HG02852 (cell line): ENCODE results near the gene MFRP.

Source experiments
- ATAC-seq: cut with Tn5 transposase; IDR thresholded peaks from one replicate; pipeline ENCODE4 v1.9.1; 2021; ENCODE audit warnings: mild to moderate bottlenecking, moderate library complexity; ENCODE audit not compliant: unreplicated experiment

MFRP gene

DNA sequence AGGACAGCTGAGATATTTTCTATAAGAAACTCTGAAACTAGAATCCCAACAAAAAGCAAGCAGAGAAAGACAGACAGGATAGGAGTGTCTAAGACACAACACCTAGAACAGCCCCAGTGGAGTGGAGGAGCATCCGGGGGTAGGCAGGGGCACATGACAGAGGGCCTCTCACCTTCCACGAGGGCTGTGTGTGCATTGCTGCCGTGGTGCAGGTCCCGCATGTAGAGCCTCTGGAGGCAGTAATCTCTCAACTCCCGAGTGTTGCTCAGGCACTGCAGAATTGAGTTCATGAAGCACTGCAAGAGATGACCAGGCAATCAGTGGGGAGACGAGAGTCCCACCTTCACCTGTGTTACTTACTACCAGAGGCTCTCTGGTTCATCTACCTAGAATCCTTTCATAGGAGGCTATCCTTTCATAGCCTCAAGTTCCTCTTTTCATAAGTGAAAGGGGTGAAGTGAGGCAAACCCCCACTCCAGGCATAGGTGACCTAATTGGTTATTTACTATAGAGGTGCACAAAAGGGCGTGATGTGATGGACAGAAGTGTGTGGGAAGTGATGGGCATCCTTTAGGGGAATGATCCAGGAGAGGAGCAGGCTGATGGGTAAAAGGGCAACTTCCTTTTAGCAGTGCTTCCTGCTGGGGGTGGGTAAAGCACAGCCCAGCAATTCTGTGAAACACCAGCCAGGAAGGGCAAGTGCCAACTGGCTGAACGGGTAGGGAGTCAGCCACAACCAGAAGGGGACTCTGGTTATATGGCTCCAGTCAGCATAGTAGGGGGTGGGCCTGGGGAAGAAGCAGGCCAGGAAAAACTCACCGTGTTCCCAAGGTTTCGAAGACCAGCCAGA, 13.1 kb upstream of the MFRP start:
- no peak for ATAC-seq

DNA sequence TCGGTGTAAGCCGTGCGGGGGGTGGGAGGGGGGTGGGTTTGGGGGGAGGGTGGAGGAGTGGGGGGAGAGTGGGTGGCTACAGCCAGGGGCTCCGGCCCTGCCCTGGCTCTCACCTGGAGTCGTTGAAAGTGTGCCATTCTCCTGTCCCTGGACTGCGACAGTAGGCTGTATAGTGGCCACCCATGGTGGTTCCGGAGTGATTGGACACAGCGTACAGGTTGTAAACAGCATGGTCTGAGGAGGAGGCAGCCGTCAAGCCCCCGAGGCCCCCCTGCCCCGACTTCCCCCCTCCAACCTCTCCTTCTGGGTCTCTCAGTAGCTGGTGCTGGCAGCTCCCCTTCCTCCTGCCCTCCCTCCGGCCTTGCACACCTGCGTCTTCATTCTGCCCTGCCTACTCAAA, 10.6 kb upstream of the MFRP start:
- ATAC-seq, result no peak

GRCh38 chr11:119356349-119357031, 10.0 kb upstream of the MFRP start:
- ATAC-seq, result peak; percentile 71

DNA sequence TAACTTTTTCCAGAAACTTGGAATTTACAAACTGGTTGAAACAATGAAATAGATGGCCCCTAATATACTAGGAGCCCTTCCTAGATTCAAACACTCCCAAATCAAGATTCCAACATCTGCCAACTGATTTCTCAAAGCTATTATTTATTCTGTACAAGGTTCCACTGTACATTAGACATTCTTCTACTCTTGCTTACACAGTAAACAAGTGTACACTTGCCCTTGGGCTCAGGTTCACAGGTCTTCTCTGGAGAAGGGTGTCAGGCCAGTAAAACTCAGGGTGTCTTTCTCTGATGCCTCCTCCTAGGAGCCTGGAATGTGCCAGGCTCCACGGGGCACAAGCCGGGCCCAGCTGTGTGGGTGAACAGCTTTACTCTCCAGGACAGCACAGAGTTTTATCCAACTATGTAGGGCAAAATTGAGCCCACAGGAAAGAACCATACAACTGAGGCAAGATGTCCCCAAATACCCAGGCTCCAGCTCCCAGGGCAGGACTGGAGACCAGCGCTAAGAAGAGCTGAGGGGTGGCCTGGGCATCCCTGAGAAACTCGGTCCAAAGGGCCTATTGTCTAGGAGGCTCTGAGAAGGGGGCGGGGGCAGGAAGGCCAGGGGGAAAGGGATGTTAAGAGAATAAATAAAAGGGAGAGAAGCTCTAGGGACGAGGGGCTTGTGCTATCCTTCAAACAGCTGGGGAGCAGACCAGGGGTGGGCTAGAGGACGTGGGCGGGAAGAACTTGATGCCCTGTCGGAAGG, 8.8 kb upstream of the MFRP start:
- no peak for ATAC-seq

DNA sequence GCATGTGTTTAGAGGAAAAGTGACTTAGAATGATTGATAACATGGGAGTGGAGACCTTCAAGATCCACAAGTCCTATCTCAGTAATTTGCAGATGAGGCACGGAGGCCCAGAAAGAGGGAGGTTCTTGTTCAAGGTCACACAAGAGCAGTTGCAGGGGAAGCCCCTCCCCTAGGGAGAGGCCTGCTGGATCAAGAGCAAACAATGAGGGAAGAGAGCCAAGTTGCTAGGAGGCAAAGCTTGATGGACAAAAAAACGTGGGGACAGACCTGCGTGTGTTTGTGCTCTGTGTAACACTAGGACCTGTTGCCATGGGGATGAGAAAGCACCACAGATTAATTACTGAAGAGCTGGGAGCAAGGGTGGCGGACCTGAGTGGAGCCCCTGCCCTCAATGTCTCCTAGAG, 6.4 kb upstream of the MFRP start:
- ATAC-seq, result no peak

- ATAC-seq, result no peak
These were observed 4.7 kb upstream of the MFRP start for GRCh38 chr11:119351232-119351631.

- ATAC-seq, result no peak
These were observed 3.8 kb upstream of the MFRP start for GRCh38 chr11:119350302-119350701.

GRCh38 chr11:119347940-119348605, 1.6 kb upstream of the MFRP start:
- ATAC-seq, result no peak

- no peak for ATAC-seq
These were observed 737 bp upstream of the MFRP start for GRCh38 chr11:119347242-119347641.

DNA sequence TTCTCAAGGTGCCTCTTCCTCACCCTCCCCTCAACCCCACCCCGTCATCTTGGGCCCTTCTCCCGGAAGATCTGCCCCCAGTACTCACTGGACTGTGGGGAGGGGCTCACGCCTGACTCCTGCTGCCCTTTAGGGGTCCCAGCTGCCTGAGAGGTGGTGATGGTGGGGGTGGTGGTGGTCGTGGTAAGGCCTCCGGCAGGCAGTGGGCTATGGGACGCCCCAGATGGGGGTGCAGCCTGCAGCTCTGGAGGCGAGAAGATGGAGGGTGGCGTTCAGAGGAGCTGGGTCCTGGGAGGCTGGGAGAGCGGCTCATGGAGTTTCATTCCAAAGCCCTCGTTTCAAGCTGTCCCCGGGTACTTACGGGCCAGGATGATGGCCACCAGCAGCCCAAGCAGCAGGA, 820 bp downstream of the MFRP start:
- ATAC-seq, result no peak

DNA sequence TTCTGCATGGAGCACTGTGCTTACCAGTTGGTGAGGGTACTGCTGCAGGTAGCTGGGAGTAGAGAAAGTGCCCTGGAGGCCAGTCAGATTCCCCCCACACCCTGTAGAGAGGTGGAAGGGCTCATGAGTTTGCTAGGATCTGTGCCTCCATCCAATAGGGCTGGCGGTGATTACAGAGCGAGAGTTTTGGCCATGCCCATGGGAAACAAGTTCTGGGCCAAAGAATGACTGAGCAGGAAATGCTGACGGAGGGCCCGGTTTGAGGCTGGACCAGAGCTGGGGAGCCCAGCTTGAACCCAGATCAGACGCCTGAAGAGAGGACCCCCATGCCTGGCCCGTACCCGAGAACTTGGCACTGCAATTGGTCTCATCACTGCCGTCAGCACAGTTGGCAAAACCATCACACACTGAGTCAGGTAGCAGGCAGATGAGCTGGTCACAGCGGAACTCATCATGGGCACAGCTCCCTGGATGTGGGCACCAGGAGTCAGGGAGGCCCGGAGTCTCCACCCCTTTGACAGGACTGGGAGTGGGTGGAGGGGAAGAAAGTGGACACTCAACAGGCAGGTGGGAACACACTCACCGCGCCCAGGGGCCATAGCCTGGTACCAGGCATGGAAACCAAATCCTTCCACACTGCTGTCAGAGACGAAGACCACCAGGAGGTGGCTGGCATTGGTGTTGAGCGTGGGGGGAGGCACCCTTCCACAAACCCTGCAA, 2.1 kb downstream of the MFRP start:
- no peak for ATAC-seq

- no peak for ATAC-seq
These were observed 2.8 kb downstream of the MFRP start for GRCh38 chr11:119343726-119344125.

DNA sequence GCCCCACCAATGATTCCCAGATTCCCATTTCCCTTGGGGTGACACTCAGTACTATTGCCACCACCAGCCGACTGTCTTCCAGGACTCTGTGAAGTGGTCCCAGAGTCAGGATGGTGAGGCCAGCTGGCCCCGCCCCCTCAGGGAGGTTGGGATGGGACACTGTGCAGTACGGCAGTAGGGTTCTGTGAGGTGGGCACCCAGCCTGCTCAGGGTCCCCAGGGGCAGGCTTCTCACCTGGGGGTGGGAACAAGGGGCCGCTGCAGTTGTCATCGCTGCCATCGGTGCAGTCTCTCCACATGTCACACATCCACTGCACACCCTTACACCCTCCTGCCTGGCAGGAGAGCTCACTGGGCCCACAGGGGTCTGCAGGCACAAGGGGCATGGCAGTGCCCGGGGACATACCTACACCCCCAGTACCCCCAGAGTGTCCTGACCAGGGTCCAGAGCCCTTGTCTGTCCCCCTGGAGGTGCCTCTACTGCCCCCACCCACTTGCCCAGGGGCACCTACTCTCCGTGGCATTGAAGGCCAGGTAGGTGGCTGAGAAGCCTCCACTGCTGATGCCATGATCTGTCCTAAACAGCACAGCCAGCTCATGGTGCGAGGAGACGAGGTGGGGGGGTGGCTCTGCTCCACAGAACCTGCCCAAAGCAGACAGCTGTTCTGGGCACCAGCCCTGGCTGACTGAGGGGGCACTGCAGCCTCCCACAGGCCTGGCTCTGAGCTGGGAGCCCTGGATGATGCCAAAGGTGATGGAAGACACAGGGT, 4.0 kb downstream of the MFRP start:
- ATAC-seq, result no peak

GRCh38 chr11:119342023-119342300, 4.5 kb downstream of the MFRP start:
- ATAC-seq, result no peak

GRCh38 chr11:119341222-119342022, 5.1 kb downstream of the MFRP start:
- no peak for ATAC-seq

DNA sequence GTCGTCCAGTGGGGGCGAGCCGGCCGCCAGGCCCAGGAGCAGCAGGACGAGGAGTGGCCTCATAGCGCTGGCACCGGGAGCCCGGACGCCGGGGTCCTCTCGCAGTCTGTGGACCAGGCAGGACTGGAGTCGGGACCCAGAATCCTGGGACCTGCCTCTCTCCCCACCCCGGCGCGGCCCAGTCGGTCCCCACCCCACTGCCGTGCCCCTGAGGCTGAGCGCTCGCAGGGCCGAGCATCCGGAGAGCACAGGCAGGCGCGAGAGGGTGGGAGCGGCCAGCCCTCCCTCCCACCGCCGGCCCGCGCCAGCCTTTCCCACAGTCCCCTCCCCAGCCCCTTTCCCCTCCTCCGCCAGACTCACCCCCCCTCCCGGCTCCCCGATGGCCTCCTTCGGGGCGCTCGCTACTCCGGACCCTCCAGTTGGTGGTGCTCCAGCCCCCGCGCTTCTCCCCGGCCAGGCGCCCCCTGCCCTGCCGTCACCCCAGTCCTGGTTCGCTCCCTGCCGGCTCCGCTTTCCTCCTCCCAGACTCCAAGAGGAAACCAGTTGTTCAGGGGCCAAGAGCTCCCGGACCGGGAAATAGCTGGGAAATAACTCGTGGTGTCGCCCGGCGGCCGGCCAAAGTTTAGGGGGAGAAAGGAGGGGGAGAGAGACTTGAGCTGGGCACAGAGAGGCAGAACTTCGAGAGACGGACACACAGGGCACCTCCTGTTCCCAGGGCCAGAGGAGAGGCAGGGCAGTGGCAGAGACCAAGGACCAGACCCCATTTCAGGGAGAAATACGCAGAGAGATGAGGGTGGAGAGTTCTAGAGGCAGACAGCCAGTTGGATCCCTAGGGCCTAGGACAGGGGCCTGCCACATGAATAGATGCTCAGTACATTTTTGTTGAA, 5.9 kb downstream of the MFRP start, which contains the start of gene C1QTNF5:
Gene C1QTNF5 (minus strand): TSS at position 549 of the 887 bp plus-strand sequence. CDS start 486 bp downstream, at position 63.
- ATAC-seq, result no peak

DNA sequence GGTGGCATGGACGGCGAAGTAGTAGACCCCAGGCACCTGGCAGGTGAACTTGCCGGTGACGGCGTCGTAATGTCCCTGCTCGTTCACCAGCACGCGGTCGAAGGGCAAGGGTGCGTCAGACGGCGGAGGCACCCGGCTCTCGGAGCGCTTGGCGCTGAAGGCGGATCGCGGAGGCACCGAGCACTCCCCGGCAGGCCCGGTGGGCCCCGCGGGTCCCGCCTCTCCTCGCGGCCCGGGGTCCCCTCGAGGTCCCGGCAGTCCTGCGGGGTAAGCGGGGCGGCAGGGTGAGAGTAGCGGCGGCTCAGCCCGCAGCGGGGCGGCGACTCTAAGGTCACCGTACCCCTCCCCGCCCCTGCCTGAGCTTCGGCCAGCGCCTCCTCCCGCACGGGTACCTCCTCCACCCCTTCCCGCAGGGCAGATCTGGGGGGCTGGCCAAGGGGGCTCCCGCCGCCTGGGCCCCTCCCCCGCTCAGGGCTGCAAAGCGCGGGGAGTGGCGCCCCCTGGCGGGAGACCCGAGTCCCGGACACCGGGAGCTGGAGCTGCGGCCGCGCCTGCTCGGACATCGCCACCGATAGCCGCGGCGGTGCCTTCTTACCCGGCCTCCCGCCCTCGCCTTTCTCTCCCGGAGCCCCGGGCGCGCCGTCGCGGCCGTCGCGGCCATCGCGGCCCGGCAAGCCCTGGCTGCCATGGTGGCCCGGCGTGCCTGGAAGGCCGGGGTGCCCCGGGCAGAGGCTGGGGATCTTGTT, 6.7 kb downstream of the MFRP start:
- ATAC-seq, result no peak
